WTC11 (cell line): ENCODE data around the gene USH1G. TPM values are rescaled to one million over a fixed set of nuclear protein-coding genes. Genes with fewer than 3 reads are reported as not detected.
A peak's percentile ranks its signal among the peaks of the same experiment; 100 is the strongest.

Experiments
- ATAC-seq: fragments of 200-7000 bp; cut with Tn5 transposase; 2 replicates; pipeline ENCODE4 v1.10.0; 2021; ENCODE audit warnings: mild to moderate bottlenecking, moderate library complexity
- CTCF ChIA-PET: fragments of 300-600 bp; sonication (Branson Sonifier 250); formaldehyde crosslinking; loops from one replicate; lab custom pipeline; 2021; ENCODE audit warnings: antibody characterized with exemption; lab: Charles Lee
- POLR2A ChIA-PET: fragments of 350-600 bp; sonication (Branson Sonifier 250); formaldehyde crosslinking; loops from one replicate; lab custom pipeline; 2021; ENCODE audit warnings: antibody characterized with exemption; lab: Charles Lee
- DNase-seq: peaks from one replicate; pipeline ENCODE4 v3.0.0; 2021; ENCODE audit warnings: low spot score
- H3K27ac Mint-ChIP-seq: 2 replicates; pipeline ENCODE4 v1.8.0; 2021; ENCODE audit warnings: mixed read lengths
- H3K27me3 Mint-ChIP-seq: 2 replicates; pipeline ENCODE4 v1.8.0; 2021; ENCODE audit warnings: low read depth, mild to moderate bottlenecking, moderate library complexity, mixed read lengths
- H3K36me3 Mint-ChIP-seq: 2 replicates; pipeline ENCODE4 v1.8.0; 2021; ENCODE audit warnings: mixed read lengths
- H3K4me1 Mint-ChIP-seq: 2 replicates; pipeline ENCODE4 v1.8.0; 2022; ENCODE audit warnings: mixed read lengths
- H3K4me3 Mint-ChIP-seq: 2 replicates; pipeline ENCODE4 v1.8.0; 2021; ENCODE audit warnings: mild to moderate bottlenecking, moderate library complexity, mixed read lengths
- H3K9me3 Mint-ChIP-seq: 2 replicates; pipeline ENCODE4 v1.8.0; 2021; ENCODE audit warnings: mixed read lengths
- FOXK1 ChIP-seq: sonication (generic); formaldehyde crosslinking; IDR thresholded peaks from 2 replicates; pipeline ENCODE4 v1.8.0; 2022; ENCODE audit warnings: mild to moderate bottlenecking, moderate library complexity, missing genetic modification reagents
- FOXP1 ChIP-seq: sonication (generic); formaldehyde crosslinking; IDR thresholded peaks from 2 replicates; pipeline ENCODE4 v1.8.0; 2022; ENCODE audit warnings: missing genetic modification reagents, mild to moderate bottlenecking, moderate library complexity, borderline replicate concordance
- JUN ChIP-seq: sonication (generic); formaldehyde crosslinking; IDR thresholded peaks from 2 replicates; pipeline ENCODE4 v1.8.0; 2023; ENCODE audit warnings: mild to moderate bottlenecking, missing genetic modification reagents
- NR2C2 ChIP-seq: sonication (generic); formaldehyde crosslinking; IDR thresholded peaks from 2 replicates; pipeline ENCODE4 v1.8.0; 2022; ENCODE audit warnings: mild to moderate bottlenecking, missing genetic modification reagents
- NR3C1 ChIP-seq: sonication (generic); formaldehyde crosslinking; conservative IDR thresholded peaks from 2 replicates; pipeline ENCODE4 v1.8.1; 2023; ENCODE audit warnings: low read depth, mild to moderate bottlenecking, missing genetic modification reagents
- OVOL2 ChIP-seq: fragments of 250-450 bp; sonication (Bioruptor Pico); IDR thresholded peaks from 2 replicates; pipeline ENCODE4 v1.9.0; 2021; ENCODE audit warnings: mild to moderate bottlenecking, borderline replicate concordance
- PRRX2 ChIP-seq: fragments of 250-450 bp; sonication (Bioruptor Pico); IDR thresholded peaks from 2 replicates; pipeline ENCODE4 v1.8.0; 2021; ENCODE audit warnings: mild to moderate bottlenecking
- SOX15 ChIP-seq: fragments of 250-450 bp; sonication (Bioruptor Pico); IDR thresholded peaks from 2 replicates; pipeline ENCODE4 v1.9.0; 2021; ENCODE audit warnings: mild to moderate bottlenecking
- ZBTB21 ChIP-seq: sonication (generic); formaldehyde crosslinking; IDR thresholded peaks from 2 replicates; pipeline ENCODE4 v1.8.1; 2023; ENCODE audit warnings: mild to moderate bottlenecking, missing genetic modification reagents, borderline replicate concordance
- ZNF138 ChIP-seq: sonication (generic); formaldehyde crosslinking; conservative IDR thresholded peaks from 2 replicates; pipeline ENCODE4 v1.8.1; 2022; ENCODE audit warnings: mild to moderate bottlenecking, moderate library complexity, missing genetic modification reagents
- ZNF317 ChIP-seq: sonication (generic); formaldehyde crosslinking; IDR thresholded peaks from 2 replicates; pipeline ENCODE4 v1.8.1; 2023; ENCODE audit warnings: low read depth, mild to moderate bottlenecking, moderate library complexity, missing genetic modification reagents, borderline replicate concordance
- ZNF396 ChIP-seq: fragments of 250-450 bp; sonication (Bioruptor Pico); IDR thresholded peaks from 2 replicates; pipeline ENCODE4 v1.8.0; 2021; ENCODE audit warnings: mild to moderate bottlenecking, moderate library complexity, borderline replicate concordance
- ZNF416 ChIP-seq: fragments of 250-450 bp; sonication (Bioruptor Pico); IDR thresholded peaks from 2 replicates; pipeline ENCODE4 v1.9.0; 2021; ENCODE audit warnings: mild to moderate bottlenecking, inconsistent platforms
- ZNF423 ChIP-seq: fragments of 250-450 bp; sonication (Bioruptor Pico); IDR thresholded peaks from 2 replicates; pipeline ENCODE4 v2.1.2; 2022; ENCODE audit warnings: mild to moderate bottlenecking, moderate library complexity
- total RNA-seq: library from RNA; stranded (reverse); gene quantifications from 3 replicates; pipeline ENCODE4 v1.2.3, GENCODE V29; 2021
- TF ChIP-seq, protein P1 (sequence below): fragments of 250-450 bp; sonication (Bioruptor Pico); IDR thresholded peaks from 2 replicates; pipeline ENCODE4 v1.8.0; 2021; ENCODE audit warnings: mild to moderate bottlenecking
- TF ChIP-seq, protein P2 (sequence below): sonication (generic); formaldehyde crosslinking; IDR thresholded peaks from 2 replicates; pipeline ENCODE4 v1.8.1; 2023; ENCODE audit warnings: mild to moderate bottlenecking, missing genetic modification reagents
- TF ChIP-seq, protein P3 (sequence below): sonication (generic); formaldehyde crosslinking; IDR thresholded peaks from 2 replicates; pipeline ENCODE4 v1.8.1; 2022; ENCODE audit warnings: low read depth, missing genetic modification reagents, borderline replicate concordance
- TF ChIP-seq, protein P4 (sequence below): sonication (generic); formaldehyde crosslinking; conservative IDR thresholded peaks from 2 replicates; pipeline ENCODE4 v1.8.1; 2023; ENCODE audit warnings: mild to moderate bottlenecking, low read depth, missing genetic modification reagents, moderate library complexity
- TF ChIP-seq, protein P5 (sequence below): fragments of 250-450 bp; sonication (Bioruptor Pico); IDR thresholded peaks from 2 replicates; pipeline ENCODE4 v2.1.2; 2022; ENCODE audit warnings: mild to moderate bottlenecking, moderate library complexity
- TF ChIP-seq, protein P6 (sequence below): fragments of 250-450 bp; sonication (Bioruptor Pico); conservative IDR thresholded peaks from 2 replicates; pipeline ENCODE4 v1.9.0; 2021; ENCODE audit warnings: mild to moderate bottlenecking

Gene USH1G
- total RNA-seq, 1 experiment from 2014 or later: 1.9 TPM

DNA sequence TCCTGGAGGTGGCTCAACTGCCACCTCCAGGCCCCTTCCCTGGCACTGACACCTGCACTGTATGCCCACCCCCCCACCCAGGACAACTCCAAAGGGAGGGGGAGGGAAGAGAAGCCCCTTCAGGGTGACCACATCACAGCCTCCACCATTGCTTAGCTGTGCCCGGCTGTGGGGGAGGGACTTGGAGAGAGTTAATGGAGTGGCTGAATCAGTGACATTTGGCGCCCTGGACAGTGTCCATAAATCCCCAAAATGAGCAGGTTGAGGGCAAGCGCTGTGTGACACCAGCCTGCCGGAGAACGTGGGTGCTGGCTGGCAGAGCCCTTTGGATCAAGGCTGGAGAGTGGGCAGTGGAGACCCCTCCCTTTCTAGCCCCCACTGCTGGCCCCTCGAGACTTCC is 883 bp downstream of the USH1G start:
- peaks cover 13% of the 10 kb centered on the region for H3K4me1 Mint-ChIP-seq
- CTCF ChIA-PET: interaction anchor here (0.8 to 7.8 kb wide), 13 partner anchors 8 to 284 kb away, joined by 3 to 206 read pairs (median 4); partner anchors contain the start of genes CDR2L, HID1 and NUP85

DNA sequence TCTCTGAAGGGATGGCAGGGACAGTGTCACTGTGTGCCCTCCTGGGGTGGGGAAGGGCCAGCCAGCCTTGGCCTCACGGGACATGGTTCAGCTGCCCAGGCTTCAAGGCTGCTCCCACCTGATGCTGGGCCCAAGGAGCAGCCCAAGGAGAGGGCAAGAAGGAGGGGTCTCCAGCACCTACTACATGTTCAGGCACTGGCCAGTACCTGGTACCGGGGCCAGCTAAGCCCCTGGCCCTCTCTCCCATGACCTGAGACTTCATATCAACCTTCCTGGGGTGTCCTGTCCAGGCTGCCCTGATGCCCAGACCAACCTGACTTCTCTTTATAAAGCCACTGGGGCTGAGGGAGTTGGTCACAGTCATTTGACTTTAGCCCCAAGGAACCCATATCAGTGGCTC is 1.3 kb downstream of the USH1G start:
- Mint-ChIP-seq H3K27ac (no peak overlapping the region), H3K4me3 (no peak overlapping the region), H3K36me3 (no peaks in the 10 kb centered on the region), H3K27me3 (peaks cover 55% of the 10 kb centered on the region), H3K9me3 (no peaks in the 10 kb centered on the region), H3K4me1 (peaks cover 13% of the 10 kb centered on the region)
- ChIA-PET POLR2A (no interaction called here), CTCF (interaction anchor here (0.7 to 7.8 kb wide), 5 partner anchors 12 to 42 kb away, joined by 3 to 206 read pairs (median 12); partner anchors contain the start of gene FADS6)
- TF ChIP-seq, protein P1, sequence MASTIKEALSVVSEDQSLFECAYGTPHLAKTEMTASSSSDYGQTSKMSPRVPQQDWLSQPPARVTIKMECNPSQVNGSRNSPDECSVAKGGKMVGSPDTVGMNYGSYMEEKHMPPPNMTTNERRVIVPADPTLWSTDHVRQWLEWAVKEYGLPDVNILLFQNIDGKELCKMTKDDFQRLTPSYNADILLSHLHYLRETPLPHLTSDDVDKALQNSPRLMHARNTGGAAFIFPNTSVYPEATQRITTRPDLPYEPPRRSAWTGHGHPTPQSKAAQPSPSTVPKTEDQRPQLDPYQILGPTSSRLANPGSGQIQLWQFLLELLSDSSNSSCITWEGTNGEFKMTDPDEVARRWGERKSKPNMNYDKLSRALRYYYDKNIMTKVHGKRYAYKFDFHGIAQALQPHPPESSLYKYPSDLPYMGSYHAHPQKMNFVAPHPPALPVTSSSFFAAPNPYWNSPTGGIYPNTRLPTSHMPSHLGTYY (CRISPR knock-in tag): no peak
- TF ChIP-seq SOX15 (CRISPR knock-in tag) (no peak), ZBTB21 (CRISPR knock-in tag) (no peak), ZNF138 (no peak), ZNF317 (no peak), NR3C1 (CRISPR knock-in tag) (no peak), NR2C2 (CRISPR knock-in tag) (no peak), ZNF423 (CRISPR knock-in tag) (no peak)
- TF ChIP-seq, protein P2, sequence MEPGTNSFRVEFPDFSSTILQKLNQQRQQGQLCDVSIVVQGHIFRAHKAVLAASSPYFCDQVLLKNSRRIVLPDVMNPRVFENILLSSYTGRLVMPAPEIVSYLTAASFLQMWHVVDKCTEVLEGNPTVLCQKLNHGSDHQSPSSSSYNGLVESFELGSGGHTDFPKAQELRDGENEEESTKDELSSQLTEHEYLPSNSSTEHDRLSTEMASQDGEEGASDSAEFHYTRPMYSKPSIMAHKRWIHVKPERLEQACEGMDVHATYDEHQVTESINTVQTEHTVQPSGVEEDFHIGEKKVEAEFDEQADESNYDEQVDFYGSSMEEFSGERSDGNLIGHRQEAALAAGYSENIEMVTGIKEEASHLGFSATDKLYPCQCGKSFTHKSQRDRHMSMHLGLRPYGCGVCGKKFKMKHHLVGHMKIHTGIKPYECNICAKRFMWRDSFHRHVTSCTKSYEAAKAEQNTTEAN (CRISPR knock-in tag): no peak
- TF ChIP-seq, protein P3, sequence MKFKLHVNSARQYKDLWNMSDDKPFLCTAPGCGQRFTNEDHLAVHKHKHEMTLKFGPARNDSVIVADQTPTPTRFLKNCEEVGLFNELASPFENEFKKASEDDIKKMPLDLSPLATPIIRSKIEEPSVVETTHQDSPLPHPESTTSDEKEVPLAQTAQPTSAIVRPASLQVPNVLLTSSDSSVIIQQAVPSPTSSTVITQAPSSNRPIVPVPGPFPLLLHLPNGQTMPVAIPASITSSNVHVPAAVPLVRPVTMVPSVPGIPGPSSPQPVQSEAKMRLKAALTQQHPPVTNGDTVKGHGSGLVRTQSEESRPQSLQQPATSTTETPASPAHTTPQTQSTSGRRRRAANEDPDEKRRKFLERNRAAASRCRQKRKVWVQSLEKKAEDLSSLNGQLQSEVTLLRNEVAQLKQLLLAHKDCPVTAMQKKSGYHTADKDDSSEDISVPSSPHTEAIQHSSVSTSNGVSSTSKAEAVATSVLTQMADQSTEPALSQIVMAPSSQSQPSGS (CRISPR knock-in tag): no peak
- ATAC-seq (no peak), DNase-seq (no peak)

More for the DNA sequence above, 883 bp downstream of the USH1G start:
- Mint-ChIP-seq H3K27ac (no peak overlapping the region), H3K9me3 (no peaks in the 10 kb centered on the region), H3K4me3 (peak overlapping the region; percentile 70), H3K36me3 (no peaks in the 10 kb centered on the region), H3K27me3 (peaks cover 59% of the 10 kb centered on the region)
- POLR2A ChIA-PET: no interaction called here
- DNase-seq (no peak), ATAC-seq (no peak)
- TF ChIP-seq JUN (CRISPR knock-in tag) (no peak), ZNF396 (CRISPR knock-in tag) (no peak), FOXP1 (CRISPR knock-in tag) (no peak), FOXK1 (CRISPR knock-in tag) (no peak)
- TF ChIP-seq, protein P4, sequence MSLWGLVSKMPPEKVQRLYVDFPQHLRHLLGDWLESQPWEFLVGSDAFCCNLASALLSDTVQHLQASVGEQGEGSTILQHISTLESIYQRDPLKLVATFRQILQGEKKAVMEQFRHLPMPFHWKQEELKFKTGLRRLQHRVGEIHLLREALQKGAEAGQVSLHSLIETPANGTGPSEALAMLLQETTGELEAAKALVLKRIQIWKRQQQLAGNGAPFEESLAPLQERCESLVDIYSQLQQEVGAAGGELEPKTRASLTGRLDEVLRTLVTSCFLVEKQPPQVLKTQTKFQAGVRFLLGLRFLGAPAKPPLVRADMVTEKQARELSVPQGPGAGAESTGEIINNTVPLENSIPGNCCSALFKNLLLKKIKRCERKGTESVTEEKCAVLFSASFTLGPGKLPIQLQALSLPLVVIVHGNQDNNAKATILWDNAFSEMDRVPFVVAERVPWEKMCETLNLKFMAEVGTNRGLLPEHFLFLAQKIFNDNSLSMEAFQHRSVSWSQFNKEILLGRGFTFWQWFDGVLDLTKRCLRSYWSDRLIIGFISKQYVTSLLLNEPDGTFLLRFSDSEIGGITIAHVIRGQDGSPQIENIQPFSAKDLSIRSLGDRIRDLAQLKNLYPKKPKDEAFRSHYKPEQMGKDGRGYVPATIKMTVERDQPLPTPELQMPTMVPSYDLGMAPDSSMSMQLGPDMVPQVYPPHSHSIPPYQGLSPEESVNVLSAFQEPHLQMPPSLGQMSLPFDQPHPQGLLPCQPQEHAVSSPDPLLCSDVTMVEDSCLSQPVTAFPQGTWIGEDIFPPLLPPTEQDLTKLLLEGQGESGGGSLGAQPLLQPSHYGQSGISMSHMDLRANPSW (CRISPR knock-in tag): no peak

DNA sequence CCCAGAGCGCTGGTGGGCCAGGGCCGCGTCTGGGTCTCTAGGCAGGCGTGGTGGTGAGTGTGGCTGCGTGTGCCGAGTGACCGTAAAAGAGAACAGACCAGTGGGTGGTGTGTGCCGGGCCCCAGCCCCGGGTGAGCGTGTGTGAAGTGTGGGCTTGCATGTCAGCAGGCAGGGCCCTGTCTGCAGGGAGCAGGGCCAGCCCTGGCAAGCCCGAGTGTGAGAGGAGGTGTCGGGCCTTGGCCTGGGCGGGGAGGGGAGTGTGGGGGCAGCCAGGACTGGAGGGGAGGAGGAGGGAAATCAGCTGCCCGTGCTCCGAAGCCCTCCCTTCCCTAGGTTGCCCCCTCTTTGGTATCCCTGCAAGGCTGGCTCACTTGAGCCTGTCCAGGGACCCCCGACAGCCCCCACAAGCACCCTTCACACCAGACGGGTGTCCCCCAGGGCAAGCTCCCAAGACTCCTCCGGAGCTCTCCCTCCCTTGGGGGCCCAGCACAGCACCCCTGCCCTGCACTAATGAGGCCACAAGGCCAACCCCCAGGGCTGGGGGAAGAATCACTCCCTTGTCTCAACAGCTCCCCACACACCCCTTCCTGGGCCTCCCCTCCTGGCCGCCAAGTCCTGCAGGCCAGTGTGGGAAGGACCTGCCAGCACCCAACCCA is 1.9 kb downstream of the USH1G start:
- ChIA-PET CTCF (interaction anchor here (0.6 to 7.8 kb wide), 14 partner anchors 11 to 150 kb away, joined by 3 to 206 read pairs (median 4); partner anchors contain the start of genes FADS6, FDXR, GRIN2C and OTOP3), POLR2A (no interaction called here)
- DNase-seq (no peak), ATAC-seq (no peak; the same call in 1 of the 2 replicates)
- Mint-ChIP-seq H3K27ac (no peak overlapping the region), H3K27me3 (peaks cover 49% of the 10 kb centered on the region), H3K4me1 (peaks cover 13% of the 10 kb centered on the region), H3K9me3 (no peaks in the 10 kb centered on the region), H3K36me3 (no peaks in the 10 kb centered on the region), H3K4me3 (no peak overlapping the region)
- TF ChIP-seq PRRX2 (CRISPR knock-in tag): no peak
- TF ChIP-seq, protein P5, sequence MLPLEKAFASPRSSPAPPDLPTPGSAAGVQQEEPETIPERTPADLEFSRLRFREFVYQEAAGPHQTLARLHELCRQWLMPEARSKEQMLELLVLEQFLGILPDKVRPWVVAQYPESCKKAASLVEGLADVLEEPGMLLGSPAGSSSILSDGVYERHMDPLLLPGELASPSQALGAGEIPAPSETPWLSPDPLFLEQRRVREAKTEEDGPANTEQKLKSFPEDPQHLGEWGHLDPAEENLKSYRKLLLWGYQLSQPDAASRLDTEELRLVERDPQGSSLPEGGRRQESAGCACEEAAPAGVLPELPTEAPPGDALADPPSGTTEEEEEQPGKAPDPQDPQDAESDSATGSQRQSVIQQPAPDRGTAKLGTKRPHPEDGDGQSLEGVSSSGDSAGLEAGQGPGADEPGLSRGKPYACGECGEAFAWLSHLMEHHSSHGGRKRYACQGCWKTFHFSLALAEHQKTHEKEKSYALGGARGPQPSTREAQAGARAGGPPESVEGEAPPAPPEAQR (CRISPR knock-in tag): no peak
- TF ChIP-seq ZNF416 (CRISPR knock-in tag): no peak
- no peak for TF ChIP-seq OVOL2 (CRISPR knock-in tag)
- TF ChIP-seq, protein P6, sequence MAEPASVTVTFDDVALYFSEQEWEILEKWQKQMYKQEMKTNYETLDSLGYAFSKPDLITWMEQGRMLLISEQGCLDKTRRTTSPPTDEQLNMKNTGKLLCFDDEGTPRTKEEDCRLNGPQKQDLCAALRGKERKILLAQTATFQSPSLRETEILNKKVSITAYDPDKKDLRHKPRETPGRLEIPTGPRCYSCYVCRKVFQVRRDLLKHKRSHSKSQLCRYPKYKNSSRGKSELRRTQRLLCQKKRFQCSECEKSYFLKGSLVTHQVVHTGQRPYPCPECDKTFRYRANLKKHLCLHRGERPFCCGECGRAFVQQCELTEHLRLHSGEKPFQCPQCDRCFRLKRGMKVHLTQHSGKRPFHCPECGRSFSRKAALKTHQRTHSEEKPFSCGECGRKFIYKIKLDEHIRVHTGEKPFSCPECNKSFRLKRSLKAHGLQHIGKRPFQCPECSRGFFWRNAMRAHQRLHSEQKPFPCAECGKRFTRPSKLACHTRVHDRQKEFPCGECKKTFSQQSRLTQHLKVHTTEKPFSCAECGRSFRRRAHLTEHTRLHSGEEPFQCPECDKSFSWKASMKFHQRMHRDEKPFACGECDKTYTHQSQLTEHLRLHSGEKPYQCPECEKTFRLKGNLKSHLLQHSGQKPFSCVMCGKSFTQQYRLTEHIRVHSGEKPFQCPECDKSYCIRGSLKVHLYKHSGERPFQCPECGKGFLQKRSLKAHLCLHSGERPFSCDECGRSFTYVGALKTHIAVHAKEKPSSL (CRISPR knock-in tag): no peak
- no peak for TF ChIP-seq ZNF423 (CRISPR knock-in tag)
